NCI-H748 (cell line): ENCODE data around the gene SUPT20HL1.
"Not testable (repeated sequence)": the region's sequence is repeated elsewhere in the genome, so short reads cannot be mapped to it uniquely, and the experiment has no call there.

Source experiments
- DNase-seq: peaks from one replicate; lab custom pipeline; 2025; ENCODE audit not compliant: unreplicated experiment; lab: John Stamatoyannopoulos, UW

The SUPT20HL1 gene

GRCh38 chrX:24360272-24360671 lies at the start of gene SUPT20HL1:
Gene SUPT20HL1 (plus strand): TSS chrX:24360639. CDS start chrX:24362761, 2,122 bp downstream.
- no peak for DNase-seq

GRCh38 chrX:24310916-24311315 lies 49.5 kb upstream of the SUPT20HL1 start:
- not testable (repeated sequence) for DNase-seq

GRCh38 chrX:24311507-24312248 lies 48.8 kb upstream of the SUPT20HL1 start:
- DNase-seq = not testable (repeated sequence)

DNA sequence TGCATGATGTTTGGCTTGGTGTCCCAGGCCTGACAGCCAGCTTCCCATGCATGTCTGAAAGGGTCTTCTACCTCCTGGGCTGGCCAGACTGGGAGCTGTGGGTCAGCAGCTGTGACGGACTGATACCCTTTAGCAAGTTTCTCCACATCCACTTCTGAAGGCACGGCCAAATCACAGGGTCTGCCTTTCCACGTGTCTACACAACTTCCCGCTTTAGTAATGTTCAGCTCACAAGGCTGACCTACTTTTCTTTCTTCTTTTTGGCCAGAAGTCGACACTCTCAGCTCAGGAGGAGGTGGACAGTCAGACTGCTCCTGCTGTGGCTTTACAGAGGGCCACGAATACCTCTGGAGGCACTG lies 48.2 kb upstream of the SUPT20HL1 start:
- not testable (repeated sequence) for DNase-seq

DNA sequence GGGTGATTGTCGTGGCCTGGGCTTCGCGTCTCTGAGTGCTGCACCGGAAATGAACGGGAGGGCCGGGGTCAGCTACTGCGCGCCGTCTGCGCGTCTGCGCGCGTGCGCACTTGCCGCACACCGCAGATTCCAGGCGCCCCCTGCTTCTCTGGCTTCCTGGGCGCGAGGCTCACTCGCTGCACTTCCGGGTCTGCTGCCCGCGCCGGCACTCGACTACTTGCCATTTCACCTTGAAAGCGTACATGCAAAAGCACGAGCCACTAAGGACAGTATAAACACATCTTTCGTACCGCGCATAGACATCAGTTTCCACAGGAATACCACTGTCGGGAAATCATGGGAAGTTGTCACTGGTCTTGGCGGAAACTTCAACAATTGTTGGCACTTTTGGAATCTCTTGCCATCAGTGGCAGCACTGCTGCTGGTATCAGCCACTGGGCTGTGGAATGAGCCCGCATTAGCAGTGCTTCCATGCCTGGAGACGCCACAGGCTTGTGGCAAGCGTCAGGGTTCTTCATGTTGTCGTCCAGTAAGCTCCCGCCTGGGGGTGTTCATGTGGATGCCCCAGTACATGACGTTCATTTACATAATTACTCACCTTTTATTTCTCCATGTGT lies 46.3 kb upstream of the SUPT20HL1 start, which contains the start of gene SUPT20HL2:
TSS of gene SUPT20HL2 (minus strand) at position 51 of the 617 bp plus-strand sequence. CDS start 754 bp downstream, outside the sequence.
- no peak for DNase-seq

DNA sequence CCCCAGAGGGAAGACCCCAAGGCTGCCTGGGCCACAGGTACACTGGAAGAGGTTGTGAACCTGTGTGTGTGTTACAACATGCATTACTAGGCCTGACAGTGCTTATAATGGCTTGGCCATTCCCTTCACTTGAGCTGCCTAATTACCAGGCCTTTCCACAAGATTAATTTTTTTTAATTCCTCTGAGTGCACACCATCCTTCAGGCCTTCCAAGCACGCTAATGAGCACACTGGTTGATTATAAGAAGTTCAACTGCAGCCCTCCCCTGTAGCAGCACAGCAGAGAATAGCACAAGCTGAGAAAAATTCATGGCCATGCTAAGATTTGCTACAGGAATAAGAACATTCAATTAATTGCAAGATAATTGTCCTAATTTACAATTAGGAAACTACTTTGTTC lies 44.3 kb upstream of the SUPT20HL1 start:
- no peak for DNase-seq

DNA sequence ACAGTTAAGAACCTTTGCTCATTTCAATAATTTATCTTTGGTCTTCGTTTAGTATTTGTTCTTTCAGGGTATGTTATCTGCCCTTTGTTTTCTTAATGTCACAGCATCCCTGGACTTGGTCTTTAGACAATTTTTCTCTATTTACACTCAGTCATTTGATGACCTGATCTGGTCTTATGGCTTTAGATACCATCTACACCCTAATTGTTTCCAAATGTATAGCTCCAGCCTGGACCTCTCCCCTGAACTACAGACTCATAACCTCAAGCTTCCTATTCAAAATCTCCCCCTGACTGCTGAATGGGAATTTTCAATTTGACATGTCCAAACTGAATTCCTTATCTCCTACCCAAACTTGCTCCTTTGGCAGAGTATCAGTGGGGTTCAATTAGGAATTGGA lies 42.9 kb upstream of the SUPT20HL1 start:
- no peak for DNase-seq

GRCh38 chrX:24321741-24322395 lies 38.6 kb upstream of the SUPT20HL1 start:
- DNase-seq = no peak

DNA sequence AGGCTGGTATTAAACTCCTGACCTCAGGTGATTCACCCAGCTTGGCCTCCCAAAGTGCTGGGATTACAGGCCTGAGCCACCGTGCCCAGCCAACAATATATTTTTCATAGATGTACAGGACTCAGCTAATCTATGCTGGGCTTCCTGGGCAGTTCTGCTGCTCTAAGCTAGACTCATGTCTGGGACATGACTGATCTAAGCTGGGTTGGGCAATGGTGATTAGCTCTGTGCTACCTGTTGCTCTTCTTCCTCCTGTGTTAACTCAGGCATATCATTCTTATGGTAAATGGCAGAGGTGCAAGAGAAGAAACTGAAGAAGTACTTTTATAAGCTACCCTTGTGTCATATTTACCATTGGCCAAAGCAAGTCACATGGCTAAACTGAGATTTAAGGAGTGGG lies 35.2 kb upstream of the SUPT20HL1 start:
- DNase-seq = no peak

GRCh38 chrX:24332878-24333277 lies 27.6 kb upstream of the SUPT20HL1 start:
- DNase-seq = no peak

- DNase-seq = no peak
These were observed 27.1 kb upstream of the SUPT20HL1 start for GRCh38 chrX:24333371-24333770.

DNA sequence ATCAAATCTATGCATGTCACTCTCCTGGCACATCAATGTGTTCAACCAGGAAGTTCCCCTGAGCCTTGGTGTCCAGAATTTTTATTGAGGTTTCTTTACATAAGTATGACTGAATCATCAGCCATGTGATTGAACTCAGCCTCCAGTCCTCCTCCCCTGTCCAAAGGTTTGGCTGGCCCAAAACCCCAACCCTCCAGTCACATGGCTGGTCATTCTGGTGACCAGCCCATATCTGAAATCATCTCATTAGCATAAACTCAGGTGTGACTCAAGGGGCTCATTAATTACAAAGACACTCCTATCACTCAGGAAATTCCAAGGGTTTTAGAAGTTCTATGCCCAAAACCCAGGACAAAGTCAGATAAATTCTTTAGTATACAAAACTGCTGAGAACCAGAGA lies 26.0 kb upstream of the SUPT20HL1 start:
- DNase-seq = no peak

DNA sequence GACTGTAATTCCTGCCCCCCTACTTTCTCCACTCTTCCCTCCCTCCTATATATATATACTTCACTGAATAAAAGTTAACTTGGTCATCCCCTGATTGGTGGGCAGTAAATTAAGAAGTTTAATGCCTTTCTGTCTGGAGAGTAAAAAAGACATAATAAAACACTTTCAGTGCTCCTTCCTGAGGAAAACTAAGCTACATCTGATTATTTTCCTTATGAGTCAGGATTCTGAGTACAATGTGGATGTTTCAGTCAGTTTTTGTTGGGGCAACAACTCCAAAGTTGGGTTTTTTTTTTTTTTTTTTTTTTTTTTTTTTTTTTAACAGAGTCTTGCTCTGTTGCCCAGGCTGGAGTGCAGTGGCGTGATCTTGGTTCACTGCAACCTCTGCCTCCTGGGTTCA lies 24.6 kb upstream of the SUPT20HL1 start:
- DNase-seq = no peak

DNA sequence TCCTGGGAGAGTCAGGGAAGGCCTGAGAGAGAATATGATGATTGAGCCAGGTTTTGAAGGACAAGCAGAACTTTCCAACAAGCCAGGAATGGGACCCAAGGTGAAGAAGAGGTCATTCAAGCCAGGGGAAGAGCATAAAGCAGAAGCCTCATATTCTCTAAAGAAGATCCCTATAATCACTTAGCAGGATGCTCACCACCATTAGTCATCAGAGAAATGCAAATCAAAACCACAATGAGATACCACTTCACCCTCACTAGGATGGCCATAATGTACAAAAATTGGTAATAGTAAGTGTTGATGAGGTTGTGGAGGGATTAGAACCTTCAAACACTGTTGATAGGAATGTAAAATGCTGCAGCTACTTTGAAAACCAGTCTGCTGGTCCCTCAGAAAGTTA lies 20.5 kb upstream of the SUPT20HL1 start:
- no peak for DNase-seq

- no peak for DNase-seq
These were observed 19.9 kb upstream of the SUPT20HL1 start for GRCh38 chrX:24340501-24340900.

DNA sequence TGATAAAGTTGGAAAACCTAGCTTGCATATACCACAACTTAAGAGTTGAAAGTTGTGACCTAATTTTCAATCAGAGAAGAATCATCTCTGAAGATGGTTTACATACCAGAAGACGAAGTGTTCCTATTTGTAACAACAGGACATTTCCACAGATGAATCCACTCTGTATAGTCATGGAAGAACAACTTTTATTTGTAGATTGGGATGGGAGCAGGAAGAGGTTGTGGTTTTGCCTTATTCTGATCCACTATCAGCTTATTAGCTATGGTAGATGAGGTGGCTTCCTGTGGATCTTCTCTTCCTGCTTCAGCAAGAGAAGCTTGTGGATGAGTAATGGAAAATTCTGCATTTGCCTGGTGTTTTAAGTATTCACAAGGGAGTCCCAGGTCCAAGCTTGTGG lies 18.6 kb upstream of the SUPT20HL1 start:
- no peak for DNase-seq

- DNase-seq = no peak
These were observed 16.7 kb upstream of the SUPT20HL1 start for GRCh38 chrX:24343719-24344118.

GRCh38 chrX:24347881-24348280 lies 12.6 kb upstream of the SUPT20HL1 start:
- no peak for DNase-seq

DNA sequence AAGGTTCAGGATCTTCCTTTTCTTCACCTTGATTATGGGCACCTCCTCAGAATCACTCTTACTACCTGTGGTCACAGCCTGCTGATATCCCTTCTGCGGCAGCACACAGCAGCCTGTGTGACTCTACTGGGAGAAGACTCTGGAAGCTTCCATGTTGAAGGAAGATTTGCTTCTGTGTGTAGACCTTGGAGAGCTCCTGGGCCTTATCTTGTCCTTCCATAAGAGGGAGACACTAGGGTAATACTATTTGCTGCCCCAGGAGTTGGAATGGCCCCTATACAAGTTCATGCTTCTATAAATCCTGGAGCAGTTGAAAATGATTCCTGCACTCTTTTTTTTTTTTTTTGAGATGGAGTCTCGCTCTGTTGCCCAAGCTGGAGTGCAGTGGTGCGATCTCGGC lies 10.2 kb upstream of the SUPT20HL1 start:
- no peak for DNase-seq

DNA sequence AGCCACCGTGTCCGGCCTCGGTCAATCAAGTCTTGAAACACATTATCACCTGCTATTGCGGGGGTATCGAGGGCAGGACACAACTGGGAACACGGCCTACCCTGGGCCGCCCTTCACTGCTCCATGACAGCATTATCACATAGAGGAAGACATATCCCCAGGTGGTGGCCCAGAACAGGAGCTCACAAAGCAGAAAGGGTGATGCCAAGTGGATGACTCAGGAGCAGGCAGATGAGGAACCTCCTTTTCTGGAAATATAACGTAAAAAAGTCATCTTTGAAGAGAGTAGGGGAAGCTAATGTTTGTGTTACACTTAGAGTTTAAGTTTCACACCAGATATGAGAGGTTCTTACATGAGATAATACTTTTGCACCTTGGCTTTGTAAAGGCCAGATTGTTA lies 5.3 kb upstream of the SUPT20HL1 start:
- DNase-seq = no peak

DNA sequence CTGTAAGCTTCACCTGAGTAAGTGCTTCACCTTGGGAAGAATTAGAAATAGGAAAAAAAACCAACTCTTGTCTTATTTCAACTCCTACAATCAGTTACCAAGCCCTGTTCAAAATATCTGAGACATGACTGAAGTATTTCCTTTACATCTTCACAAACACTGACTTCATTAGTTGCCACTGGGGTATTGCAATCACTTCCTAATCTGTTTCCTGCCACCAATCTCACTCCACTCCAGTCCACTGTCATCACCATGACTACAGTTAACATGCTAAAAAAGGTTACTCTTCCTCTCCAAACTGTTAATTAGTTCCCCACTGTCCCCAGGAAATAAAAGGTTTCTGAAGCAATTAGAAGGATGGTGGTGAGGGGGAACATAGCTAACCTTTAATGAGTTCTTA lies 3.3 kb upstream of the SUPT20HL1 start:
- DNase-seq = peak; percentile 3

DNA sequence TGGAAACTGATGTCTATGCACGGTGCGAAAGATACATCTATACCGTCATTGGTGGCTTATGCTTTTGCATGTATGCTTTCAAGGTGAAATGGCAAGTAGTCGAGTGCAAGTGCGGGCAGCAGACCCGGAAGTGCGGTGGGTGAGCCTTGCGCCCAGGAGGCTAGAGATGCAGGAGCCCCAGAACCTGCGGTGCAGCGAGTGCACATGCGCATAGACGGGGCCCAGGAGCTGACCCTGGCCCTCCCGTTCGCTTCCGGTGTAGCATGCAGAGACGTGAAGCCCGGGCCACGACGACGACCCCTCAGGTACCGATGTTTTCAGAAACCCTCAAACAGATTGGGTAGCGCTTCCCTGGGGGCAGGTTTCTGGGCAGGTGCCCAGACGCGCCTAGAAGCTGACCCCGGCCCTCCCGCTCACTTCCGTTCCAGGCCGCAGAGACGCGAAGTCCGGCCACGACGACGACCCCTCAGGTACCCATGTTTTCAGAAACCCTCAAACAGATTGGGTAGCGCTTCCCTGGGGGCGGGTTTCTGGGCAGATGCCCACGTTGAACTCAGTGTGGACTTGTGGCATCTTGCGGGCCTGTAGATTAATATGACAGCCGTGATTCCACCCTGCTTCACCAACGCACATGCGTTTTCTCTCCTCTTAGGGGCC lies 1.8 kb downstream of the SUPT20HL1 start:
- not testable (repeated sequence) for DNase-seq
